ENCODE data around the gene GAB3.

Gene GAB3

DNA sequence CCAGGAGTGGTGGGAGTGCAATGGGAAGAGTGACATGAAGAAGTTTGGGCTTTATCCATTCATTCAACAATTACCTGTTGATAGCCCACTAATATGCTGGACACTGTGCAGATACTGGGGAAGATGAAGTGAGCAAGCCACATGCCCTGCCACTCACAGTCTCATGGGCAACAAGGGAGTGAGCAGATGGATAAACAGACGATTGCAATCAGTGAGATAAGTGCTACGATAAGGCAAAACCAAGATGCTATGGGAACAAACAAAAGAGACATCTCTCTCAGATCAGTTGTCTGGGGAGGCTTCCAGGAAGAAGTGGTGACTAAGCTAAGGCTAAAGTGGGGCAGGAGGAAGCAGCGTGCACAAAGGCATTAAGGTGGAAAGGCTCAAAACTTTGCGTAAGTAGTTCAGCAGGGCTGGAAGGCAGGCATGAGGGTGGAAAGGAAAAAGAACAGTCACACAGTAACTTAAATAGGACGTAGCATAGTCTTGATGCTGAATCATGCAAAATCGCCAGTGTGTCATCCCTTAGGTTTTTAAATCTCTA, 31.7 kb downstream of the GAB3 start:
- Histone ChIP-seq H3K27ac (ENCODE audit: low read depth, low read length) (no peak overlapping the region), H2AFZ (ENCODE audit: low read depth, low read length, severe bottlenecking) (no peak overlapping the region), H3K79me2 (ENCODE audit: insufficient read depth, low read length) (no peaks in the 10 kb centered on the region), H4K20me1 (ENCODE audit: low read depth, low read length) (no peaks in the 10 kb centered on the region), H3F3A (ENCODE audit: insufficient read depth) (no peaks in the 10 kb centered on the region), H3K4me3 (ENCODE audit: insufficient read depth, low read length, poor library complexity, severe bottlenecking) (no peak overlapping the region), H3K9ac (ENCODE audit: low read length) (no peak overlapping the region), H3K36me3 (ENCODE audit: low read length) (no peaks in the 10 kb centered on the region), H3K9me2 (replicated peaks; ENCODE audit: insufficient read depth, low read length) (no peaks in the 10 kb centered on the region), H3K4me2 (ENCODE audit: low read depth, low read length, poor library complexity, severe bottlenecking) (no peak overlapping the region), H3K9me3 (ENCODE audit: insufficient read depth, low read length) (no peaks in the 10 kb centered on the region), H3K27me3 (ENCODE audit: low read length) (no peaks in the 10 kb centered on the region)
- no peak for TF ChIP-seq EZH2phosphoT487 (conservative IDR thresholded peaks at IDR 0.05; ENCODE audit: low read length)
- TF ChIP-seq, protein P1, sequence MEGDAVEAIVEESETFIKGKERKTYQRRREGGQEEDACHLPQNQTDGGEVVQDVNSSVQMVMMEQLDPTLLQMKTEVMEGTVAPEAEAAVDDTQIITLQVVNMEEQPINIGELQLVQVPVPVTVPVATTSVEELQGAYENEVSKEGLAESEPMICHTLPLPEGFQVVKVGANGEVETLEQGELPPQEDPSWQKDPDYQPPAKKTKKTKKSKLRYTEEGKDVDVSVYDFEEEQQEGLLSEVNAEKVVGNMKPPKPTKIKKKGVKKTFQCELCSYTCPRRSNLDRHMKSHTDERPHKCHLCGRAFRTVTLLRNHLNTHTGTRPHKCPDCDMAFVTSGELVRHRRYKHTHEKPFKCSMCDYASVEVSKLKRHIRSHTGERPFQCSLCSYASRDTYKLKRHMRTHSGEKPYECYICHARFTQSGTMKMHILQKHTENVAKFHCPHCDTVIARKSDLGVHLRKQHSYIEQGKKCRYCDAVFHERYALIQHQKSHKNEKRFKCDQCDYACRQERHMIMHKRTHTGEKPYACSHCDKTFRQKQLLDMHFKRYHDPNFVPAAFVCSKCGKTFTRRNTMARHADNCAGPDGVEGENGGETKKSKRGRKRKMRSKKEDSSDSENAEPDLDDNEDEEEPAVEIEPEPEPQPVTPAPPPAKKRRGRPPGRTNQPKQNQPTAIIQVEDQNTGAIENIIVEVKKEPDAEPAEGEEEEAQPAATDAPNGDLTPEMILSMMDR (IDR thresholded peaks at IDR 0.05; ENCODE audit: insufficient read depth, low read length, poor library complexity, severe bottlenecking), result no peak

GRCh38 chrX:154718616-154719015, 32.3 kb downstream of the GAB3 start:
- no peaks in the 10 kb centered on the region for H3K36me3 ChIP-seq (ENCODE audit: low read length)
- no peaks in the 10 kb centered on the region for H3K79me2 ChIP-seq (ENCODE audit: insufficient read depth, low read length)
- no peaks in the 10 kb centered on the region for H3K9me3 ChIP-seq (ENCODE audit: insufficient read depth, low read length)
- H3F3A ChIP-seq (ENCODE audit: insufficient read depth), result no peaks in the 10 kb centered on the region
- no peak overlapping the region for H2AFZ ChIP-seq (ENCODE audit: low read depth, low read length, severe bottlenecking)
- no peak overlapping the region for H3K9ac ChIP-seq (ENCODE audit: low read length)
- no peaks in the 10 kb centered on the region for H3K27me3 ChIP-seq (ENCODE audit: low read length)
- no peaks in the 10 kb centered on the region for H3K9me2 ChIP-seq (replicated peaks; ENCODE audit: insufficient read depth, low read length)
- no peak overlapping the region for H3K27ac ChIP-seq (ENCODE audit: low read depth, low read length)
- no peaks in the 10 kb centered on the region for H4K20me1 ChIP-seq (ENCODE audit: low read depth, low read length)
- TF ChIP-seq, protein P1 (IDR thresholded peaks at IDR 0.05; ENCODE audit: insufficient read depth, low read length, poor library complexity, severe bottlenecking), result no peak
- TF ChIP-seq EZH2phosphoT487 (conservative IDR thresholded peaks at IDR 0.05; ENCODE audit: low read length), result no peak
- H3K4me3 ChIP-seq (ENCODE audit: insufficient read depth, low read length, poor library complexity, severe bottlenecking), result no peak overlapping the region
- H3K4me2 ChIP-seq (ENCODE audit: low read depth, low read length, poor library complexity, severe bottlenecking), result no peak overlapping the region

GRCh38 chrX:154717824-154718223, 33.1 kb downstream of the GAB3 start:
- H3K27ac ChIP-seq (ENCODE audit: low read depth, low read length), result no peak overlapping the region
- H3K4me3 ChIP-seq (ENCODE audit: insufficient read depth, low read length, poor library complexity, severe bottlenecking), result no peak overlapping the region
- H3K9me2 ChIP-seq (replicated peaks; ENCODE audit: insufficient read depth, low read length), result no peaks in the 10 kb centered on the region
- H4K20me1 ChIP-seq (ENCODE audit: low read depth, low read length), result no peaks in the 10 kb centered on the region
- no peaks in the 10 kb centered on the region for H3K79me2 ChIP-seq (ENCODE audit: insufficient read depth, low read length)
- TF ChIP-seq EZH2phosphoT487 (conservative IDR thresholded peaks at IDR 0.05; ENCODE audit: low read length), result no peak
- TF ChIP-seq, protein P1 (IDR thresholded peaks at IDR 0.05; ENCODE audit: insufficient read depth, low read length, poor library complexity, severe bottlenecking), result no peak
- H3K9ac ChIP-seq (ENCODE audit: low read length), result no peak overlapping the region
- H3K27me3 ChIP-seq (ENCODE audit: low read length), result no peaks in the 10 kb centered on the region
- no peaks in the 10 kb centered on the region for H3F3A ChIP-seq (ENCODE audit: insufficient read depth)
- H3K9me3 ChIP-seq (ENCODE audit: insufficient read depth, low read length), result no peaks in the 10 kb centered on the region
- H2AFZ ChIP-seq (ENCODE audit: low read depth, low read length, severe bottlenecking), result no peak overlapping the region
- H3K4me2 ChIP-seq (ENCODE audit: low read depth, low read length, poor library complexity, severe bottlenecking), result no peak overlapping the region
- H3K36me3 ChIP-seq (ENCODE audit: low read length), result no peaks in the 10 kb centered on the region

Data from SU-DHL-6 (cell line).